Upper lobe of right lung (tissue), 1 donor: ENCODE data around the gene TBC1D21. TPM values are rescaled to one million over a fixed set of nuclear protein-coding genes. Genes with fewer than 3 reads are reported as not detected.

Source experiments
- ATAC-seq: fragments of 200-7000 bp; cut with Tn5 transposase; one replicate; pipeline ENCODE4 v1.9.1; 2020; ENCODE audit warnings: mild to moderate bottlenecking, moderate library complexity
- DNase-seq: peaks from one replicate; pipeline ENCODE4 v3.0.0-alpha.2; 2020
- H3K27ac ChIP-seq: fragments of 200-600 bp; one replicate; pipeline ENCODE4 v1.8.0; 2022
- H3K27me3 ChIP-seq: fragments of 200-600 bp; one replicate; pipeline ENCODE4 v1.8.0; 2022; ENCODE audit warnings: mild to moderate bottlenecking
- H3K36me3 ChIP-seq: fragments of 200-600 bp; one replicate; pipeline ENCODE4 v1.8.0; 2022
- H3K4me1 ChIP-seq: fragments of 200-600 bp; one replicate; pipeline ENCODE4 v1.8.0; 2022
- H3K4me3 ChIP-seq: fragments of 200-600 bp; one replicate; pipeline ENCODE4 v1.8.0; 2022; ENCODE audit warnings: mild to moderate bottlenecking
- H3K9me3 ChIP-seq: fragments of 200-600 bp; one replicate; pipeline ENCODE4 v1.8.0; 2022
- CTCF ChIP-seq: fragments of 200-600 bp; IDR thresholded peaks from one replicate; pipeline ENCODE4 v1.8.0; 2022; ENCODE audit warnings: antibody characterized with exemption
- intact Hi-C: fragments of 100-400 bp; cut with DNase I; formaldehyde crosslinking; loops from one replicate; pipeline ENCODE4 v1.11.0; 2022
- total RNA-seq: library from RNA; stranded (reverse); fragmentation: NEBNext Ultra II Directional; extraction: Animal tissue kit (Norgen Biotek cat#: 25700); gene quantifications from one replicate; pipeline ENCODE4 v1.2.1, GENCODE V29; 2021
- donor health status: DM: no; HTN: yes; CAD: no; lungs with severe emphysema.

The TBC1D21 gene
- total RNA-seq, 1 donor from 2014 or later = not detected

GRCh38 chr15:73919706-73920105, 46.3 kb downstream of the TBC1D21 start:
- no peak overlapping the region for H3K27ac ChIP-seq

GRCh38 chr15:73921254-73921925, 48.0 kb downstream of the TBC1D21 start:
- intact Hi-C loops = no loop called here
- Histone ChIP-seq H3K27me3 (no peaks in the 10 kb centered on the region), H3K4me3 (no peak overlapping the region), H3K4me1 (peaks cover 30% of the 10 kb centered on the region), H3K27ac (no peak overlapping the region), H3K36me3 (no peaks in the 10 kb centered on the region), H3K9me3 (no peaks in the 10 kb centered on the region)
- TF ChIP-seq CTCF = no peak
- DNase-seq = no peak
- ATAC-seq = no peak

More at GRCh38 chr15:73919706-73920105, 46.3 kb downstream of the TBC1D21 start:
- TF ChIP-seq CTCF = no peak
- Histone ChIP-seq H3K27me3 (no peaks in the 10 kb centered on the region), H3K4me1 (peaks cover 28% of the 10 kb centered on the region), H3K36me3 (no peaks in the 10 kb centered on the region), H3K9me3 (no peaks in the 10 kb centered on the region), H3K4me3 (no peak overlapping the region)
- ATAC-seq = no peak
- no peak for DNase-seq
- intact Hi-C loops = no loop called here

GRCh38 chr15:73922186-73923151, 49.1 kb downstream of the TBC1D21 start:
- Histone ChIP-seq H3K4me1 (peaks cover 30% of the 10 kb centered on the region), H3K27ac (peak overlapping the region; percentile 14), H3K36me3 (no peaks in the 10 kb centered on the region), H3K27me3 (no peaks in the 10 kb centered on the region), H3K4me3 (no peak overlapping the region), H3K9me3 (no peaks in the 10 kb centered on the region)
- ATAC-seq = no peak
- intact Hi-C loops = no loop called here
- DNase-seq = no peak
- TF ChIP-seq CTCF = no peak

- Histone ChIP-seq H3K27me3 (no peaks in the 10 kb centered on the region), H3K36me3 (no peaks in the 10 kb centered on the region), H3K4me3 (no peak overlapping the region), H3K27ac (peak overlapping the region; percentile 14), H3K9me3 (no peaks in the 10 kb centered on the region), H3K4me1 (peaks cover 34% of the 10 kb centered on the region)
- no peak for ATAC-seq
- no peak for TF ChIP-seq CTCF
- DNase-seq = no peak
- intact Hi-C loops = no loop called here
Observed at GRCh38 chr15:73923156-73923487, 49.8 kb downstream of the TBC1D21 start.

GRCh38 chr15:73923488-73924164, 50.3 kb downstream of the TBC1D21 start:
- Histone ChIP-seq H3K9me3 (no peaks in the 10 kb centered on the region), H3K4me1 (peaks cover 35% of the 10 kb centered on the region), H3K4me3 (no peak overlapping the region), H3K27me3 (no peaks in the 10 kb centered on the region), H3K36me3 (no peaks in the 10 kb centered on the region), H3K27ac (peak overlapping the region; percentile 52)
- intact Hi-C loops = no loop called here
- TF ChIP-seq CTCF = no peak
- no peak for DNase-seq
- ATAC-seq = no peak
